Astrocyte (in vitro differentiated cells and primary cell): ENCODE results near the gene BASP1. TPM values are rescaled to one million over a fixed set of nuclear protein-coding genes. Genes with fewer than 3 reads are reported as not detected.

ENCODE experiments used
- DNase-seq: peaks from one replicate; pipeline ENCODE4 v3.0.0-alpha.2; 2010; ENCODE audit warnings: low read depth
- FAIRE-seq: peaks from 2 replicates; lab custom pipeline; 2011; peaks lifted over from hg19 to GRCh38; lab: Jason Lieb, UNC
- H2AFZ ChIP-seq: 2 replicates; pipeline ENCODE4 v1.6.0; 2012; ENCODE audit warnings: low read depth, low read length, inconsistent platforms
- H3K27ac ChIP-seq: 2 replicates; pipeline ENCODE4 v1.5.1; 2011; ENCODE audit warnings: low read depth, low read length, inconsistent platforms
- H3K27me3 ChIP-seq: 2 replicates; pipeline ENCODE4 v1.6.0; 2011; ENCODE audit warnings: low read length, inconsistent platforms; ENCODE audit not compliant: insufficient read depth
- H3K36me3 ChIP-seq: 2 replicates; pipeline ENCODE4 v1.5.1; 2011; ENCODE audit warnings: low read length, inconsistent platforms; ENCODE audit not compliant: insufficient read depth
- H3K4me1 ChIP-seq: 2 replicates; pipeline ENCODE4 v1.5.1; 2011; ENCODE audit warnings: low read length, inconsistent platforms; ENCODE audit not compliant: insufficient read depth
- H3K4me2 ChIP-seq: 2 replicates; pipeline ENCODE4 v1.6.0; 2012; ENCODE audit warnings: low read length, inconsistent platforms
- H3K4me3 ChIP-seq: 2 replicates; pipeline ENCODE4 v1.5.1; 2011; ENCODE audit warnings: low read depth, mild to moderate bottlenecking, low read length, inconsistent platforms; ENCODE audit not compliant: insufficient read depth
- H3K79me2 ChIP-seq: 2 replicates; pipeline ENCODE4 v1.6.0; 2012; ENCODE audit warnings: mild to moderate bottlenecking, low read length, inconsistent platforms; ENCODE audit not compliant: insufficient read depth
- H3K9ac ChIP-seq: 2 replicates; pipeline ENCODE4 v1.6.0; 2012; ENCODE audit warnings: mild to moderate bottlenecking, low read length, inconsistent platforms
- H3K9me3 ChIP-seq: 2 replicates; pipeline ENCODE4 v1.5.1; 2012; ENCODE audit warnings: low read depth, mild to moderate bottlenecking, low read length, inconsistent platforms; ENCODE audit not compliant: insufficient read depth
- H4K20me1 ChIP-seq: 2 replicates; pipeline ENCODE4 v1.6.0; 2012; ENCODE audit warnings: low read length, inconsistent platforms; ENCODE audit not compliant: insufficient read depth
- H3K27ac Mint-ChIP-seq: one replicate; pipeline ENCODE4 v1.8.0; 2021; ENCODE audit warnings: mild to moderate bottlenecking, mixed read lengths; ENCODE audit not compliant: unreplicated experiment
- H3K27me3 Mint-ChIP-seq: one replicate; pipeline ENCODE4 v1.8.0; 2021; ENCODE audit warnings: low read depth, mixed read lengths; ENCODE audit not compliant: unreplicated experiment
- H3K36me3 Mint-ChIP-seq: one replicate; pipeline ENCODE4 v1.8.0; 2021; ENCODE audit warnings: low read depth, mixed read lengths; ENCODE audit not compliant: unreplicated experiment
- H3K4me1 Mint-ChIP-seq: one replicate; pipeline ENCODE4 v1.8.0; 2021; ENCODE audit warnings: low read depth, mixed read lengths; ENCODE audit not compliant: unreplicated experiment
- H3K4me3 Mint-ChIP-seq: one replicate; pipeline ENCODE4 v1.8.0; 2021; ENCODE audit warnings: mild to moderate bottlenecking, moderate library complexity, mixed read lengths; ENCODE audit not compliant: unreplicated experiment
- H3K9me3 Mint-ChIP-seq: one replicate; pipeline ENCODE4 v1.8.0; 2021; ENCODE audit warnings: mild to moderate bottlenecking, mixed read lengths; ENCODE audit not compliant: unreplicated experiment
- EZH2 ChIP-seq: IDR thresholded peaks from 2 replicates; pipeline ENCODE4 v1.6.1; 2012; ENCODE audit warnings: mild to moderate bottlenecking, low read length, inconsistent platforms; ENCODE audit not compliant: insufficient read depth
- total RNA-seq: library from RNA; stranded (reverse); gene quantifications from 2 replicates; pipeline ENCODE4 v1.2.1, GENCODE V29; 2021
- TF ChIP-seq, protein P1 (sequence below): IDR thresholded peaks from 2 replicates; pipeline ENCODE4 v1.5.1; 2011; ENCODE audit warnings: low read depth, mild to moderate bottlenecking, inconsistent platforms, low read length, moderate library complexity; ENCODE audit not compliant: insufficient read depth

BASP1 gene
- total RNA-seq, 1 donor from 2014 or later, result 273 TPM

DNA sequence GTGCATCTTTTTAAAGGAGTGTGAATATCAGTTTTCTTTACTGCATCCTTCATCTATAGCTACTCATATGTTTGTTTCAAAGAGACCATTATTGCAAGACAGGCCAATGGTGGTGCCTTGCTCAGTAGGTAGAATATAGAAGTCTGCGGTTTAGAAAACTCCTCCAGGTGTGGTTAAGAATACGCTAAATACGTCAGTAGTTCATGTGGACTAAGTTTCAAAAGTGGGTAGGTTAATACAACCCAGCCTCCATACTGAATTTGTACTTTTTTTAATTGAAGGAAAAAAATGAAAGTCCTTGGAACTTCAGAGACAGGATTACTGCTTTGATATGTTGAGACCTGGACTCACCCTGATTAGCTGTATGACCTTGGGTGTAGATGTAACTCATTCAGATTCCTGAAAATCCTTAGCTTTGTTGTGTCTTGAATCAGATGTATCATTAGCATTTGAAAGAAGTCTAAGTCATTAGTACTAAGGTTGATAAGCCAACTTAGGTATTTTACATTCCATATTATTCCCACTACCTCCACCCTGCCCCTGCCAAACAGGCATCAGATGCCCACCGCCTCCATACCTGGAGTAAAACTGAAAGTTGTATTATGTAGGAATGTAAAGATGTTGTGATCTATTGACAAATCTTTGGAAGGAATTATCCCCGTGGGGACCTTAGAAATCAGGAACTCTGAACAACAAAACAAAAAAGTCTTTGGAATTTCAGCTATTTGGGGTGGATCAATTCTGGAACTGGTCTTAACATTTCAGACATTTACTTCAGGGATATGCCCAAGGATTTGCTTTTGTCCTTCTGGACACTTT lies 6.1 kb downstream of the BASP1 start:
- Histone ChIP-seq H3K27ac (peak overlapping the region; percentile 79), H3K36me3 (peaks cover 9% of the 10 kb centered on the region), H4K20me1 (peaks cover 80% of the 10 kb centered on the region), H3K27me3 (no peaks in the 10 kb centered on the region), H3K9me3 (no peaks in the 10 kb centered on the region), H3K79me2 (peaks cover 99% of the 10 kb centered on the region), H3K4me1 (peaks cover 62% of the 10 kb centered on the region), H3K9ac (no peak overlapping the region), H2AFZ (no peak overlapping the region), H3K4me2 (peak overlapping the region; percentile 79), H3K4me3 (no peak overlapping the region)
- FAIRE-seq, result no peak
- H3K27me3 Mint-ChIP-seq, result no peaks in the 10 kb centered on the region
- H3K4me1 Mint-ChIP-seq, result peaks cover 72% of the 10 kb centered on the region
- H3K27ac Mint-ChIP-seq, result peak overlapping the region; percentile 89
- H3K36me3 Mint-ChIP-seq, result peaks cover 13% of the 10 kb centered on the region
- no peak for TF ChIP-seq EZH2
- TF ChIP-seq, protein P1, sequence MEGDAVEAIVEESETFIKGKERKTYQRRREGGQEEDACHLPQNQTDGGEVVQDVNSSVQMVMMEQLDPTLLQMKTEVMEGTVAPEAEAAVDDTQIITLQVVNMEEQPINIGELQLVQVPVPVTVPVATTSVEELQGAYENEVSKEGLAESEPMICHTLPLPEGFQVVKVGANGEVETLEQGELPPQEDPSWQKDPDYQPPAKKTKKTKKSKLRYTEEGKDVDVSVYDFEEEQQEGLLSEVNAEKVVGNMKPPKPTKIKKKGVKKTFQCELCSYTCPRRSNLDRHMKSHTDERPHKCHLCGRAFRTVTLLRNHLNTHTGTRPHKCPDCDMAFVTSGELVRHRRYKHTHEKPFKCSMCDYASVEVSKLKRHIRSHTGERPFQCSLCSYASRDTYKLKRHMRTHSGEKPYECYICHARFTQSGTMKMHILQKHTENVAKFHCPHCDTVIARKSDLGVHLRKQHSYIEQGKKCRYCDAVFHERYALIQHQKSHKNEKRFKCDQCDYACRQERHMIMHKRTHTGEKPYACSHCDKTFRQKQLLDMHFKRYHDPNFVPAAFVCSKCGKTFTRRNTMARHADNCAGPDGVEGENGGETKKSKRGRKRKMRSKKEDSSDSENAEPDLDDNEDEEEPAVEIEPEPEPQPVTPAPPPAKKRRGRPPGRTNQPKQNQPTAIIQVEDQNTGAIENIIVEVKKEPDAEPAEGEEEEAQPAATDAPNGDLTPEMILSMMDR, result no peak
- DNase-seq, result no peak
- H3K4me3 Mint-ChIP-seq, result peak overlapping the region; percentile 73
- no peaks in the 10 kb centered on the region for H3K9me3 Mint-ChIP-seq

- Histone ChIP-seq H3K36me3 (peaks cover 9% of the 10 kb centered on the region), H3K9ac (peak overlapping the region; percentile 72), H3K4me3 (peak overlapping the region; percentile 17), H4K20me1 (peaks cover 78% of the 10 kb centered on the region), H3K4me2 (peak overlapping the region; percentile 79), H2AFZ (no peak overlapping the region), H3K27me3 (no peaks in the 10 kb centered on the region), H3K79me2 (peaks cover 99% of the 10 kb centered on the region), H3K4me1 (peaks cover 68% of the 10 kb centered on the region), H3K27ac (peak overlapping the region; percentile 79), H3K9me3 (no peaks in the 10 kb centered on the region)
- Mint-ChIP-seq H3K27ac (peak overlapping the region; percentile 89), H3K4me3 (peak overlapping the region; percentile 73), H3K9me3 (no peaks in the 10 kb centered on the region), H3K36me3 (peaks cover 10% of the 10 kb centered on the region), H3K27me3 (no peaks in the 10 kb centered on the region), H3K4me1 (peaks cover 78% of the 10 kb centered on the region)
- FAIRE-seq (no peak), DNase-seq (peak; percentile 79)
- no peak for TF ChIP-seq EZH2
- TF ChIP-seq, protein P1, result no peak
These were observed 7.6 kb downstream of the BASP1 start for GRCh38 chr5:17224858-17225511.
